ENCODE measurements around the gene SGMS1. TPM values are rescaled to one million over a fixed set of nuclear protein-coding genes. Genes with fewer than 3 reads are reported as not detected.

Gene SGMS1
- total RNA-seq, 2 donors from 2014 or later = 19.4 to 19.5 TPM

GRCh38 chr10:50567384-50567783, 56.4 kb downstream of the SGMS1 start:
- H3K36me3 ChIP-seq = no peaks in the 10 kb centered on the region
- H3K9ac ChIP-seq (ENCODE audit: low read depth in 2 of 2, low read length in 2 of 2) = no peak overlapping the region
- H3K9me3 ChIP-seq = no peaks in the 10 kb centered on the region
- intact Hi-C loops (cut with DNase I) = no loop called here
- H3K4me1 ChIP-seq = no peaks in the 10 kb centered on the region
- no peak overlapping the region for H3K27ac ChIP-seq
- DNase-seq = no peak
- TF ChIP-seq, protein P1, sequence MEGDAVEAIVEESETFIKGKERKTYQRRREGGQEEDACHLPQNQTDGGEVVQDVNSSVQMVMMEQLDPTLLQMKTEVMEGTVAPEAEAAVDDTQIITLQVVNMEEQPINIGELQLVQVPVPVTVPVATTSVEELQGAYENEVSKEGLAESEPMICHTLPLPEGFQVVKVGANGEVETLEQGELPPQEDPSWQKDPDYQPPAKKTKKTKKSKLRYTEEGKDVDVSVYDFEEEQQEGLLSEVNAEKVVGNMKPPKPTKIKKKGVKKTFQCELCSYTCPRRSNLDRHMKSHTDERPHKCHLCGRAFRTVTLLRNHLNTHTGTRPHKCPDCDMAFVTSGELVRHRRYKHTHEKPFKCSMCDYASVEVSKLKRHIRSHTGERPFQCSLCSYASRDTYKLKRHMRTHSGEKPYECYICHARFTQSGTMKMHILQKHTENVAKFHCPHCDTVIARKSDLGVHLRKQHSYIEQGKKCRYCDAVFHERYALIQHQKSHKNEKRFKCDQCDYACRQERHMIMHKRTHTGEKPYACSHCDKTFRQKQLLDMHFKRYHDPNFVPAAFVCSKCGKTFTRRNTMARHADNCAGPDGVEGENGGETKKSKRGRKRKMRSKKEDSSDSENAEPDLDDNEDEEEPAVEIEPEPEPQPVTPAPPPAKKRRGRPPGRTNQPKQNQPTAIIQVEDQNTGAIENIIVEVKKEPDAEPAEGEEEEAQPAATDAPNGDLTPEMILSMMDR (IDR thresholded peaks at IDR 0.05) = no peak
- no peak overlapping the region for H3K4me3 ChIP-seq
- no peaks in the 10 kb centered on the region for H3K27me3 ChIP-seq

DNA sequence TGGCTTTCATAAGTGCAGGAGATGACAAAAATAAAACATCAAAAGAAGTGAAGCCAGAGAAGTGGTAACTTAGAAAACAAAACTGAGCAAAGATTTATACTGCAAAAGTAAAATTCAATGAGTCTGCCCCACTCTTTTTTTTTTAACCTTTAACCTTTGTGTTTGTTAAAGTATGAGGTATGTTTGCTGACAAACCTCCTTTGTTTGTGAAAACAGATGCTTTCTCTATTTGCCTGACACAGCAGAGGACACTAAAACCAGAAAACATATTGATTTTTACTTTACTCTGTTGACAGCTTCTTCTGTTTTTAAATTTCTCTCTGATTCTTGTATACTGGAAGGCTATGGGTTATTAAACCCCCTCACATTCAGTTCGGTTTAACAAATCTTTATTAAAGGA, 57.6 kb downstream of the SGMS1 start:
- no peak overlapping the region for H3K27ac ChIP-seq
- DNase-seq = no peak
- H3K36me3 ChIP-seq = no peaks in the 10 kb centered on the region
- no peak overlapping the region for H3K9ac ChIP-seq (ENCODE audit: low read depth in 2 of 2, low read length in 2 of 2)
- no peaks in the 10 kb centered on the region for H3K9me3 ChIP-seq
- H3K4me1 ChIP-seq = no peaks in the 10 kb centered on the region
- TF ChIP-seq, protein P1 (IDR thresholded peaks at IDR 0.05) = no peak
- intact Hi-C loops (cut with DNase I) = no loop called here
- H3K4me3 ChIP-seq = no peak overlapping the region
- H3K27me3 ChIP-seq = no peaks in the 10 kb centered on the region

- intact Hi-C loops (cut with DNase I) = no loop called here
- no peaks in the 10 kb centered on the region for H3K4me1 ChIP-seq
- TF ChIP-seq, protein P1 (IDR thresholded peaks at IDR 0.05) = no peak
- H3K9me3 ChIP-seq = no peaks in the 10 kb centered on the region
- no peak for DNase-seq
- H3K4me3 ChIP-seq = no peak overlapping the region
- H3K27me3 ChIP-seq = no peaks in the 10 kb centered on the region
- no peak overlapping the region for H3K9ac ChIP-seq (ENCODE audit: low read depth in 2 of 2, low read length in 2 of 2)
- H3K27ac ChIP-seq = no peak overlapping the region
- no peaks in the 10 kb centered on the region for H3K36me3 ChIP-seq
Observed at GRCh38 chr10:50565301-50566083, 58.3 kb downstream of the SGMS1 start.

- H3K9ac ChIP-seq (ENCODE audit: low read depth in 2 of 2, low read length in 2 of 2) = no peak overlapping the region
- no peak overlapping the region for H3K27ac ChIP-seq
- TF ChIP-seq, protein P1 (IDR thresholded peaks at IDR 0.05) = no peak
- H3K4me1 ChIP-seq = no peaks in the 10 kb centered on the region
- H3K4me3 ChIP-seq = no peak overlapping the region
- H3K36me3 ChIP-seq = no peaks in the 10 kb centered on the region
- no peaks in the 10 kb centered on the region for H3K9me3 ChIP-seq
- DNase-seq = peak; percentile 38
- H3K27me3 ChIP-seq = no peaks in the 10 kb centered on the region
- intact Hi-C loops (cut with DNase I) = no loop called here
Observed at GRCh38 chr10:50563906-50564305, 59.9 kb downstream of the SGMS1 start.

- H3K27me3 ChIP-seq = no peaks in the 10 kb centered on the region
- H3K36me3 ChIP-seq = no peaks in the 10 kb centered on the region
- no peaks in the 10 kb centered on the region for H3K4me1 ChIP-seq
- H3K9ac ChIP-seq (ENCODE audit: low read depth in 2 of 2, low read length in 2 of 2) = no peak overlapping the region
- no peaks in the 10 kb centered on the region for H3K9me3 ChIP-seq
- H3K27ac ChIP-seq = no peak overlapping the region
- intact Hi-C loops (cut with DNase I) = no loop called here
- DNase-seq = no peak
- H3K4me3 ChIP-seq = no peak overlapping the region
- TF ChIP-seq, protein P1 (IDR thresholded peaks at IDR 0.05) = peak; percentile 61
Observed at GRCh38 chr10:50561816-50562215, 61.9 kb downstream of the SGMS1 start.
